Measurements from ENCODE around the gene SYNPR.
A peak's percentile ranks its signal among the peaks of the same experiment; 100 is the strongest.

Gene SYNPR

DNA sequence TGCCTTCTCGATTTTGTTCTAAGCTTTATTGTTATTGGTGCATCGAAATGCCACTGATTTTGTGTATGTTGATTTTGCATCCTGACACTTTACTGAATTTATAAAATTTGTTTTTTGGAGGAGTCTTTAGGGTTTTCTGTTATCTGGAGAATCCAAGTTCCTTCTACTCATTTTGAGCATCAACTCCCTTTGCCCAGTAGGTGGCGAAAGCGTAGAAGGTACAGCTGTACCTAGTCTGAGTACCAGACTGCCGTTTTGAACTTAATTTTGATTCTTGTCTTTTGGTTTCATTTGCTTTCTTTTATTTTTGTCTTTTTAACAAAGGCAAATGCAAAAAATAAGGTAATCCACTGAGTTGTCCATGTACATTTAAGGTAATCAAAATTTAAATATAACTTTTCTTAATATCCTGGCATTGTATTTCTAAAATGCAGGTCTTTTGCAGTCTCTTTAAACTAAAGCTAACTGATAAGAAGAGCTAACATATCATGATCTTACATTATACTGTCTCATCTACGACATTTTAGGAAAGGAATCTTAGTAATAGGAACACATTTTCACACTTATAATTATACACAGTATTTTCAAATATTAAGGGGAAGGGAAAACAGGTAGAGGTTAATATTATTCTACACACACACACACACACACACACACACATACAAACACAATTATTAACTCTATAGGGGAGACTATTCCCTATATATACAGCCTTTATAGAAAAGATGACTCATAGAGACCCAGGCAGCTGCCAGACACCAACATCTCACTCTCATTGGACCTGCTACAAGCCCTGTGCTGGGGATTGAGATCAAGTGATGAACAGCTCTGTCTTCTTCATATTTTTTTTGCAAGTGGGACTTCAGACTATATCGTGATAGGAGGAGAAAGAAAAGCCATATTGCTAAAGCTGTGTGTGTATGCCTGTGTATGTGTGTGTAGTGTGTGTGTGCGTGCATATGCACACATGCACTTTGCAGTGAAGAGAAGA is 71.8 kb downstream of the SYNPR start:
- no peak overlapping the region for H3K27ac ChIP-seq
- H2AFZ ChIP-seq, result no peak overlapping the region
- H3K27me3 ChIP-seq (ENCODE audit: control insufficient read depth, insufficient read depth, low read length), result no peaks in the 10 kb centered on the region
- H3K4me2 ChIP-seq (ENCODE audit: low read length), result no peak overlapping the region
- no peak overlapping the region for H3K4me3 ChIP-seq (ENCODE audit: low read depth, low read length)
- no peaks in the 10 kb centered on the region for H3K4me1 ChIP-seq
- H3K9me3 ChIP-seq (ENCODE audit: control insufficient read depth, low read length), result no peaks in the 10 kb centered on the region
- no peaks in the 10 kb centered on the region for H3K79me2 ChIP-seq
- peak; percentile 79 for TF ChIP-seq CTCF (IDR thresholded peaks at IDR 0.05)
- H3K36me3 ChIP-seq (ENCODE audit: control insufficient read depth, insufficient read depth, low read length), result no peaks in the 10 kb centered on the region
- no peak overlapping the region for H3K9ac ChIP-seq

GRCh38 chr3:63351159-63352007 is 73.3 kb downstream of the SYNPR start:
- H3K9ac ChIP-seq, result no peak overlapping the region

GRCh38 chr3:63352008-63352279 is 73.8 kb downstream of the SYNPR start:
- no peak overlapping the region for H3K4me2 ChIP-seq (ENCODE audit: low read length)
- H3K79me2 ChIP-seq, result no peaks in the 10 kb centered on the region
- no peaks in the 10 kb centered on the region for H3K4me1 ChIP-seq
- no peaks in the 10 kb centered on the region for H3K27me3 ChIP-seq (ENCODE audit: control insufficient read depth, insufficient read depth, low read length)
- no peaks in the 10 kb centered on the region for H3K36me3 ChIP-seq (ENCODE audit: control insufficient read depth, insufficient read depth, low read length)
- H3K27ac ChIP-seq, result no peak overlapping the region
- no peak overlapping the region for H3K4me3 ChIP-seq (ENCODE audit: low read depth, low read length)
- H3K9ac ChIP-seq, result no peak overlapping the region
- no peak for TF ChIP-seq CTCF (IDR thresholded peaks at IDR 0.05)
- no peak overlapping the region for H2AFZ ChIP-seq
- no peaks in the 10 kb centered on the region for H3K9me3 ChIP-seq (ENCODE audit: control insufficient read depth, low read length)

More at GRCh38 chr3:63351159-63352007, 73.3 kb downstream of the SYNPR start:
- H3K4me1 ChIP-seq, result no peaks in the 10 kb centered on the region
- no peaks in the 10 kb centered on the region for H3K79me2 ChIP-seq
- no peaks in the 10 kb centered on the region for H3K27me3 ChIP-seq (ENCODE audit: control insufficient read depth, insufficient read depth, low read length)
- no peaks in the 10 kb centered on the region for H3K9me3 ChIP-seq (ENCODE audit: control insufficient read depth, low read length)
- no peak overlapping the region for H3K27ac ChIP-seq
- H3K4me2 ChIP-seq (ENCODE audit: low read length), result no peak overlapping the region
- H2AFZ ChIP-seq, result no peak overlapping the region
- H3K36me3 ChIP-seq (ENCODE audit: control insufficient read depth, insufficient read depth, low read length), result no peaks in the 10 kb centered on the region
- H3K4me3 ChIP-seq (ENCODE audit: low read depth, low read length), result no peak overlapping the region
- peak; percentile 84 for TF ChIP-seq CTCF (IDR thresholded peaks at IDR 0.05)

DNA sequence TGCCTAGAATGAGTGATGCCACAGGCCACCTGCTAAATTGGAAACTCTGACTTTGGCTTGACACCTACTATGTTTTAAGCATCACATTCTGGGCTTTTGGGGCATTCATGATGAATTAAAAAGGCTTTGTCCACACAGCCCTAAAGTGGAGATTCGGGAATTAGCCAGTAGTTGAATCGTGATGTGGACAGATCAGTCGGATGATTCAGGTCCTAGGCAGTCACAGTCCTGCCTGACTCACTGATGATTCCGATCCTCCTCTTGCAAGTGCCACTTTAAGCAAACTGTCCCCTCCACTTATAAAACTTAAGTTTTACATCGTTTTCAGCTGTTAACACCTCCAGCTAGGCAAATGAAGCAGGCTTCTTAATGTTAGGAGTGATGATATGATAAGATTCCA is 75.3 kb downstream of the SYNPR start:
- Histone ChIP-seq H3K9ac (no peak overlapping the region), H3K79me2 (no peaks in the 10 kb centered on the region), H2AFZ (no peak overlapping the region), H3K9me3 (ENCODE audit: control insufficient read depth, low read length) (no peaks in the 10 kb centered on the region), H3K4me1 (no peaks in the 10 kb centered on the region), H3K4me3 (ENCODE audit: low read depth, low read length) (no peak overlapping the region), H3K4me2 (ENCODE audit: low read length) (no peak overlapping the region), H3K27ac (no peak overlapping the region), H3K27me3 (ENCODE audit: control insufficient read depth, insufficient read depth, low read length) (no peaks in the 10 kb centered on the region), H3K36me3 (ENCODE audit: control insufficient read depth, insufficient read depth, low read length) (no peaks in the 10 kb centered on the region)
- no peak for TF ChIP-seq CTCF (IDR thresholded peaks at IDR 0.05)
